Chondrocyte (in vitro differentiated cells): ENCODE data around the gene GLMP. TPM values are rescaled to one million over a fixed set of nuclear protein-coding genes. Genes with fewer than 3 reads are reported as not detected.

ENCODE experiments used
- DNase-seq: peaks from one replicate; pipeline ENCODE4 v3.0.0; 2021; ENCODE audit warnings: mixed read lengths, low spot score
- H3K27ac Mint-ChIP-seq: one replicate; pipeline ENCODE4 v1.8.0; 2021; ENCODE audit warnings: mild to moderate bottlenecking, moderate library complexity, mixed read lengths; ENCODE audit not compliant: unreplicated experiment
- H3K27me3 Mint-ChIP-seq: 2 replicates; pipeline ENCODE4 v1.8.0; 2021; ENCODE audit warnings: low read depth, mixed read lengths
- H3K36me3 Mint-ChIP-seq: 2 replicates; pipeline ENCODE4 v1.8.0; 2021; ENCODE audit warnings: low read depth, mixed read lengths
- H3K4me1 Mint-ChIP-seq: 2 replicates; pipeline ENCODE4 v1.8.0; 2021; ENCODE audit warnings: low read depth, mild to moderate bottlenecking, mixed read lengths
- H3K4me3 Mint-ChIP-seq: one replicate; pipeline ENCODE4 v1.8.0; 2021; ENCODE audit warnings: mild to moderate bottlenecking, moderate library complexity, mixed read lengths; ENCODE audit not compliant: unreplicated experiment
- H3K9me3 Mint-ChIP-seq: 2 replicates; pipeline ENCODE4 v1.8.0; 2021; ENCODE audit warnings: low read depth, mixed read lengths
- total RNA-seq: library from RNA; stranded (reverse); gene quantifications from 3 replicates; pipeline ENCODE4 v1.2.1, GENCODE V29; 2021
- TF ChIP-seq, protein P1 (sequence below): fragments of 200-600 bp; sonication (generic); IDR thresholded peaks from 2 replicates; pipeline ENCODE4 v1.5.0; 2021; ENCODE audit warnings: antibody characterized with exemption, mild to moderate bottlenecking, moderate library complexity

The GLMP gene
- total RNA-seq, 1 donor from 2014 or later: 68.1 TPM

DNA sequence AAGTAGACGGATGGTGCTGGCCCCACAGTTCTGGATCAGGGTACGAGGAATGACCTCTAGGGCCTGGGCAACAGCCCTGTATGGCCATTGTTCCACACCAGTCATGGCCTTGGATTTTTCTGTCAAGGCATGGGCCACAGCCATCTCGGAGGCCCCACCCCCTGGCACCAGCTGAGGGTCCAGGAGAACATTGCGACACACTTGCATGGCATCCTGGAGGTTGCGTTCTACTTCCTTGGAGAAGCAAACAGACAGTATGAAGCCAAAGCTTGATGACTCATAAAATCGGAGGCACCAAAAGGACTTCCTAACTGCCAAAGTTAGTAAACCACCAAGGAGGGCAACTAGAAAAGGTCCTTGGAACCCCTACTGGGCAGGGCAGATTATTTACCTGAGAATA, 15.5 kb upstream of the GLMP start:
- H3K4me1 Mint-ChIP-seq: no peaks in the 10 kb centered on the region

DNA sequence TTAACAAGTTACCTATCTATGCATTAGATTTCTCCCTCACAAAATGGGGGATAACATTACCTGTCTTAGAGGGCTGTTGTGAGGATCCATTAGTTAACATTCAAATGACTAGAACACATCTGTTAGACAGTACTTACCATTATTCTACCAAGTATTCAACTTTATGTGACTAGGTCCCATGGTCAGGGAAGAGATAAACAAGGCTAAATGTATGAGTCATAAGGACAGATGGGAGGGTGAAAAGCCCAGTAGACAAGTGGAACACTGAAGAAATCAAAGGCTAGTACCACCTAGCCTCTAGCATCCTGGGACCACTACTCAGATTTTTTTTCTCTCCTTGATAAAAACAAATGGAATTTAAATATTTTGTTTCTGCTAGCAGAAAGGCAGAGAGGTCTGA, 12.6 kb upstream of the GLMP start:
- no peak overlapping the region for H3K4me3 Mint-ChIP-seq
- TF ChIP-seq, protein P1, sequence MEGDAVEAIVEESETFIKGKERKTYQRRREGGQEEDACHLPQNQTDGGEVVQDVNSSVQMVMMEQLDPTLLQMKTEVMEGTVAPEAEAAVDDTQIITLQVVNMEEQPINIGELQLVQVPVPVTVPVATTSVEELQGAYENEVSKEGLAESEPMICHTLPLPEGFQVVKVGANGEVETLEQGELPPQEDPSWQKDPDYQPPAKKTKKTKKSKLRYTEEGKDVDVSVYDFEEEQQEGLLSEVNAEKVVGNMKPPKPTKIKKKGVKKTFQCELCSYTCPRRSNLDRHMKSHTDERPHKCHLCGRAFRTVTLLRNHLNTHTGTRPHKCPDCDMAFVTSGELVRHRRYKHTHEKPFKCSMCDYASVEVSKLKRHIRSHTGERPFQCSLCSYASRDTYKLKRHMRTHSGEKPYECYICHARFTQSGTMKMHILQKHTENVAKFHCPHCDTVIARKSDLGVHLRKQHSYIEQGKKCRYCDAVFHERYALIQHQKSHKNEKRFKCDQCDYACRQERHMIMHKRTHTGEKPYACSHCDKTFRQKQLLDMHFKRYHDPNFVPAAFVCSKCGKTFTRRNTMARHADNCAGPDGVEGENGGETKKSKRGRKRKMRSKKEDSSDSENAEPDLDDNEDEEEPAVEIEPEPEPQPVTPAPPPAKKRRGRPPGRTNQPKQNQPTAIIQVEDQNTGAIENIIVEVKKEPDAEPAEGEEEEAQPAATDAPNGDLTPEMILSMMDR: no peak
- no peaks in the 10 kb centered on the region for H3K4me1 Mint-ChIP-seq
- DNase-seq: no peak
- no peaks in the 10 kb centered on the region for H3K27me3 Mint-ChIP-seq
- H3K9me3 Mint-ChIP-seq: no peaks in the 10 kb centered on the region
- no peak overlapping the region for H3K27ac Mint-ChIP-seq
- H3K36me3 Mint-ChIP-seq: peaks cover 34% of the 10 kb centered on the region

More for the DNA sequence above, 15.5 kb upstream of the GLMP start:
- H3K27me3 Mint-ChIP-seq: no peaks in the 10 kb centered on the region
- no peak overlapping the region for H3K27ac Mint-ChIP-seq
- DNase-seq: no peak
- H3K36me3 Mint-ChIP-seq: peaks cover 40% of the 10 kb centered on the region
- no peaks in the 10 kb centered on the region for H3K9me3 Mint-ChIP-seq
- TF ChIP-seq, protein P1: no peak
- H3K4me3 Mint-ChIP-seq: no peak overlapping the region

DNA sequence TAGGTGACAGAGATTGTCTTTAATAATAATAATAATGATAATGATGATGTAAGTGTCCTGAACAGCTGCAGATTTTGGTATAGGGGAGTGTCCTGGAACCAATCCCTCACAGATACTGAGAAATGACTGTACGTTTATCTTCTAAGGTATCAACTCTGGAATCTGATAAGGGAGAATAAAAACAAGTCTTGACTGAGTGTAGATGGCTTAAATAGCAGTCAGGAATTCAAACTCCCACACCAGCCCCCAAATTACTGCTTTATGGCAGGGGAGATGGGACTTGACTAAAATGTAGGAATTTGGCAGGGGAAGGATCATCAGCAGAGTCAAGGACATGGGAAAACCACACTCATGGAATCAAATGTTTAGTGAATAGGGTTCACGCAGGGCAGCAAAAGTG, 9.7 kb upstream of the GLMP start:
- no peaks in the 10 kb centered on the region for H3K4me1 Mint-ChIP-seq
- peaks cover 23% of the 10 kb centered on the region for H3K36me3 Mint-ChIP-seq
- DNase-seq: no peak
- TF ChIP-seq, protein P1: no peak
- no peak overlapping the region for H3K27ac Mint-ChIP-seq
- no peak overlapping the region for H3K4me3 Mint-ChIP-seq
- H3K27me3 Mint-ChIP-seq: no peaks in the 10 kb centered on the region
- H3K9me3 Mint-ChIP-seq: no peaks in the 10 kb centered on the region

DNA sequence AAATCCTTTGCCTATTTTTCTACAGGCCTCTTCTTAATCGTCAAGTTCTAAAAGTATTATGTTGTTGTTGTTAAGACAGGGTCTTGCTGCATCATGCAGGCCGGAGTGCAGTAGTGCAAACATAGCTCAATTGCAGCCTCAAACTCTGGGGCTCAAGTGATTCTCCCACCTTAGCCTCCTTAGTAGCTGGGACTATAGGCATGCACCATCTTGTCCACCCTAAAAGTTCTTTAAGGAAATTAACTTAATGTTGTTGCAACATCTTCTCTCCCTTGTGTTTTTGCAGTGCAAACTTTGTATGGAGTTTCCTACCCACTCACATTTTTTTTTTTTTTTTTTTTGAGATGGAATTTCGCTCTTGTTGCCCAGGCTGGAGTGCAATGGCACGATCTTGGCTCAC, 7.8 kb upstream of the GLMP start:
- Mint-ChIP-seq H3K27me3 (no peaks in the 10 kb centered on the region), H3K4me1 (no peaks in the 10 kb centered on the region), H3K36me3 (peaks cover 12% of the 10 kb centered on the region), H3K27ac (no peak overlapping the region), H3K4me3 (no peak overlapping the region), H3K9me3 (no peaks in the 10 kb centered on the region)
- TF ChIP-seq, protein P1: no peak
- DNase-seq: no peak

DNA sequence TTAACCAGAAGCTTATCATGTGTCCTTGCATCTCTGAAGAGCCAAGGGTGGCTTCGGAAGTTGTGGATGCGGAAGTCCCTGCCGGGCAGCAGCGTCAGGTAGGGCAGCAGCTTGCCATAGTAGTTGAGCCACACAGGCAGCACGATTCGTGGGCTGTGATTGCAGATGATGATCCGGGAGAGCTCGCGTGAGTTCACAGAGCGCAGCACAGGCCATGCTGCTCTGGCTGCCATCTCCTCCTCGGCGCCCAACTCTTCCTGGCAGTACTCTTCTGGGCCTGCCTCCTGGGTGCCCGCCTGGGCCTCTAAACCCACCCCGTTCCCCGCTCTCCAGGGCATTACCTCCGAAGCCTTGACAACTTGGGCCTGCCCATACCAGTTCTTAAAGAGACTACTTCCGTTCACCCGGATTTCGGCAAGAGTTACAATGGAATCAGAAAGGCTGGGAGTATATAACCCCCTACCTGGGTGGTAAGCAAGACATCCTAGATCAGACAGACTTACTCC, 3.4 kb upstream of the GLMP start, which contains the start of gene VHLL:
TSS of gene VHLL (minus strand) at position 456 of the 506 bp plus-strand sequence. CDS start at position 338, 118 bp downstream.
- Mint-ChIP-seq H3K36me3 (peaks cover 1% of the 10 kb centered on the region), H3K4me3 (no peak within 1 kb of the TSS), H3K4me1 (peaks cover 19% of the 10 kb centered on the region), H3K27me3 (no peaks in the 10 kb centered on the region), H3K27ac (no peak within 1 kb of the TSS), H3K9me3 (no peaks in the 10 kb centered on the region)
- TF ChIP-seq, protein P1: no peak
- no peak for DNase-seq
